Mucosa of descending colon (tissue), 3 donors: ENCODE results near the gene SLC16A8. TPM values are rescaled to one million over a fixed set of nuclear protein-coding genes. Genes with fewer than 3 reads are reported as not detected.
A peak's percentile ranks its signal among the peaks of the same experiment; 100 is the strongest.

Source experiments
- ATAC-seq: fragments of 200-7000 bp; cut with Tn5 transposase; one replicate; pipeline ENCODE4 v1.9.1; 2020; ENCODE audit warnings: mild to moderate bottlenecking, moderate library complexity
- DNase-seq, 3 donors: peaks; one replicate each; pipeline ENCODE4 v3.0.0-alpha.2; 2020
- H3K36me3 ChIP-seq: fragments of 200-600 bp; one replicate; pipeline ENCODE4 v1.8.0; 2021; ENCODE audit warnings: low read depth, mild to moderate bottlenecking
- H3K4me1 ChIP-seq: fragments of 200-600 bp; one replicate; pipeline ENCODE4 v1.8.0; 2021; ENCODE audit warnings: low read depth, mild to moderate bottlenecking
- H3K4me3 ChIP-seq: fragments of 200-600 bp; one replicate; pipeline ENCODE4 v1.8.0; 2021; ENCODE audit warnings: mild to moderate bottlenecking
- H3K9me3 ChIP-seq: fragments of 200-600 bp; one replicate; pipeline ENCODE4 v1.8.0; 2021; ENCODE audit warnings: mild to moderate bottlenecking
- intact Hi-C, 2 donors: fragments of 100-400 bp; cut with DNase I in 1 of 2; cut with micrococcal nuclease in 1 of 2; formaldehyde crosslinking; loops; one replicate each; pipeline versions ENCODE4 v1.11.0 to v1.11.1; 2022; cut with DNase I, micrococcal nuclease
- total RNA-seq, 3 donors: library from RNA; stranded (reverse); fragmentation: NEBNext Ultra II Directional in 2 of 3; extraction: Animal tissue kit (Norgen Biotek cat#: 25700) in 2 of 3; gene quantifications; one replicate each; pipeline versions ENCODE4 v1.2.1 to v1.2.4, GENCODE V29; 2021 to 2023
- TF ChIP-seq, protein P1 (sequence below): fragments of 200-600 bp; IDR thresholded peaks from one replicate; pipeline ENCODE4 v1.8.0; 2022; ENCODE audit warnings: antibody characterized with exemption, mild to moderate bottlenecking
- donor health status: DM: no; HTN: no; CAD: no; lungs with moderate emphysema.
- donor health status: DM: no; HTN: no; CAD: no.
- donor health status: DM: no; HTN: yes; CAD: no.

Gene SLC16A8
- total RNA-seq, 3 donors from 2014 or later, result not detected

DNA sequence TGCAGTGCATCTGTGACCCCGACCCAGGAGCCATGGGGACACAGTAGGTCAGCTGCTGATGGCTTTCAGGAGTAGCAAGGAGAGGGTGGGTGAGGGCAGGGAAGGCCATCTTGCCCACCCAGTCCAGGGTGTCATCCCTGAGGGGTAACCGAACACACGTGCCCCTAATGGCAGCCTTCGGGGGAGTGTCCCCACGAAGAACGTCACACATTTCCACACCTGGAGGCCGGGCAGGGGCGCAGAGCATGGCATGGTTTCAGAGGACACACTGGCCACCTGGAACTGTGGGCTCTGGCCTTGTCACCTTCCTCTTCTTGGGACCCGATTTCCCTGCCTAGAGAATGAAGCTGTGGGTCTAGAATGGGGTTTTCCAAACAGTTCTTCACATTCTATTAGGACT, 45.9 kb upstream of the SLC16A8 start:
- Histone ChIP-seq H3K4me3 (no peak overlapping the region), H3K4me1 (no peaks in the 10 kb centered on the region), H3K9me3 (no peaks in the 10 kb centered on the region), H3K36me3 (no peaks in the 10 kb centered on the region)
- intact Hi-C loops, result no loop called here
- TF ChIP-seq, protein P1, sequence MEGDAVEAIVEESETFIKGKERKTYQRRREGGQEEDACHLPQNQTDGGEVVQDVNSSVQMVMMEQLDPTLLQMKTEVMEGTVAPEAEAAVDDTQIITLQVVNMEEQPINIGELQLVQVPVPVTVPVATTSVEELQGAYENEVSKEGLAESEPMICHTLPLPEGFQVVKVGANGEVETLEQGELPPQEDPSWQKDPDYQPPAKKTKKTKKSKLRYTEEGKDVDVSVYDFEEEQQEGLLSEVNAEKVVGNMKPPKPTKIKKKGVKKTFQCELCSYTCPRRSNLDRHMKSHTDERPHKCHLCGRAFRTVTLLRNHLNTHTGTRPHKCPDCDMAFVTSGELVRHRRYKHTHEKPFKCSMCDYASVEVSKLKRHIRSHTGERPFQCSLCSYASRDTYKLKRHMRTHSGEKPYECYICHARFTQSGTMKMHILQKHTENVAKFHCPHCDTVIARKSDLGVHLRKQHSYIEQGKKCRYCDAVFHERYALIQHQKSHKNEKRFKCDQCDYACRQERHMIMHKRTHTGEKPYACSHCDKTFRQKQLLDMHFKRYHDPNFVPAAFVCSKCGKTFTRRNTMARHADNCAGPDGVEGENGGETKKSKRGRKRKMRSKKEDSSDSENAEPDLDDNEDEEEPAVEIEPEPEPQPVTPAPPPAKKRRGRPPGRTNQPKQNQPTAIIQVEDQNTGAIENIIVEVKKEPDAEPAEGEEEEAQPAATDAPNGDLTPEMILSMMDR, result no peak
- DNase-seq (no peak), ATAC-seq (no peak)

DNA sequence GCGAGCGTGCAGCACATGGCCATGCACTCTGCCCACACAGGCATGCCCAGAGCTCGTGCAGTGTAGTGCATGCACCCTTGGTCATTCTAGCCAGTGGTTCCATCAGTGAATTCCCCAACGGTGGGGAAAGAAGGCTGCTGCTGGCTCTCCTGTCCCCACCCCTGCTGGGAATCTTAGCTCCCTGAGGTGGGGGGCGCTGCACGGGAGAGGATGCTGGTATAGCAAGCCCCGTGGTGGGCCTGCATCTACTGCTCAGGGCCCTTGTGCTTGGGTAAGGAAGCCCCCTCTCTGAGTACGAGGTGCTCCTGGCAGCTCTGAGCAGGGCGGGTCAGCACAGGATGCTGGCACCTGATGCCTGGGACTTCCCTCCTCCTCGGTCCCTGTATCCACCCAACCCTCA, 45.0 kb upstream of the SLC16A8 start:
- ATAC-seq, result no peak
- Histone ChIP-seq H3K36me3 (no peaks in the 10 kb centered on the region), H3K4me3 (no peak overlapping the region), H3K9me3 (no peaks in the 10 kb centered on the region), H3K4me1 (no peaks in the 10 kb centered on the region)
- intact Hi-C loops, result no loop called here
- DNase-seq, result no peak
- TF ChIP-seq, protein P1, result no peak

- ATAC-seq (no peak), DNase-seq (peak in 1 of 3 donors; percentile 8)
- H3K9me3 ChIP-seq, result no peaks in the 10 kb centered on the region
Measured at GRCh38 chr22:38127869-38128268, 43.9 kb upstream of the SLC16A8 start.

DNA sequence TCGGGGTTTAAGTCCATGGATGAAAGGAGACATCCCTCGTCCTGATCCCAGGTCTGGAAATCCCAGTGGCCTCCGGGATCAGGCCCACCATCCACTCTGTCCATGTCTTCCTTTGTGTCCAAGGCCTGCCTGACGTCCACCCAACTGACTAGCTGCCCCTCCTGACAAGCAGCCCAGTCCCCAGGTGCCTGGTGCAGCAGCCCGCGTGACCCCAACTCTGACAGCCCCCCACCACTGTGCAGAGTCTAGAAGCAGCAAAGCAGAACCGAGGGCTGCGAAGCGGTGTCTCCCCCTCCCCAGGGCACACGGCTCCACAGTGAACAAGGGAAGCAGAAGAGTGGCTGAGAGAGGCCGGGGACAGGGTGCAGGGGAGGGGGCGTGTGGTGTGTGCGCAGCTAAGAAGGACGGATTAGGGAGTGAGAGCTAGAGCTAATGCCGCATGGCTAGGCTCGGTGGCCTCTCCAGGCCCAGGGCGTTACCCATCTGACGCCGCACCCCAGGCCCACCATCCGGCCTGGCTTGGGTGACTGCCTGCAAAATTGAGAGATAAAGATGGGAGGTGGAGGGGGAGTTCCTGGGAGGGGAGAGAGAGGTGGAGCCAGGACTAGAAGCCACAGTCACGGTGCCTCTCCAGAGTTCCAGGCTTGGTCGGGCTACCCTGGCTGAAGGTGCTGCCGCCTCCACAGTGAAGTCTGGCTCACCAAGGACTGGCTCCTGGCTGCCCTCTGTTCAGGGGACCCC, 43.1 kb upstream of the SLC16A8 start:
- Histone ChIP-seq H3K4me1 (no peaks in the 10 kb centered on the region), H3K9me3 (no peaks in the 10 kb centered on the region), H3K36me3 (no peaks in the 10 kb centered on the region), H3K4me3 (no peak overlapping the region)
- ATAC-seq, result no peak
- no peak for DNase-seq
- TF ChIP-seq, protein P1, result no peak
- intact Hi-C loops, result no loop called here

More at GRCh38 chr22:38127869-38128268, 43.9 kb upstream of the SLC16A8 start:
- TF ChIP-seq, protein P1, result no peak
- Histone ChIP-seq H3K36me3 (no peaks in the 10 kb centered on the region), H3K4me3 (no peak overlapping the region), H3K4me1 (no peaks in the 10 kb centered on the region)
- intact Hi-C loops, result no loop called here

- H3K36me3 ChIP-seq, result no peaks in the 10 kb centered on the region
- intact Hi-C loops, result no loop called here
- no peaks in the 10 kb centered on the region for H3K9me3 ChIP-seq
- DNase-seq (no peak), ATAC-seq (no peak)
- no peak overlapping the region for H3K4me3 ChIP-seq
- no peaks in the 10 kb centered on the region for H3K4me1 ChIP-seq
- TF ChIP-seq, protein P1, result no peak
Measured at GRCh38 chr22:38125751-38126201, 41.8 kb upstream of the SLC16A8 start.
